Astrocyte of the cerebellum (primary cell): ENCODE data around the gene NMU.
"Not testable (repeated sequence)": the region's sequence is repeated elsewhere in the genome, so short reads cannot be mapped to it uniquely, and the experiment has no call there.

ENCODE experiments used
- DNase-seq: peaks from one replicate; pipeline ENCODE4 v3.0.0-alpha.2; 2011; ENCODE audit warnings: low read depth
- H3K4me3 ChIP-seq: 2 replicates; pipeline ENCODE4 v1.5.1; 2011; ENCODE audit warnings: mild to moderate bottlenecking, low read depth, low read length, moderate library complexity
- CTCF ChIP-seq: IDR thresholded peaks from 2 replicates; pipeline ENCODE4 v1.5.1; 2012; ENCODE audit warnings: low read length, low read depth, moderate library complexity, mild to moderate bottlenecking; ENCODE audit errors: missing control alignments
- in situ Hi-C: cut with HindIII; loops from 2 replicates; pipeline ENCODE4 v1.10.0; 2017; ENCODE audit warnings: low sequenced_read_pairs

NMU gene

DNA sequence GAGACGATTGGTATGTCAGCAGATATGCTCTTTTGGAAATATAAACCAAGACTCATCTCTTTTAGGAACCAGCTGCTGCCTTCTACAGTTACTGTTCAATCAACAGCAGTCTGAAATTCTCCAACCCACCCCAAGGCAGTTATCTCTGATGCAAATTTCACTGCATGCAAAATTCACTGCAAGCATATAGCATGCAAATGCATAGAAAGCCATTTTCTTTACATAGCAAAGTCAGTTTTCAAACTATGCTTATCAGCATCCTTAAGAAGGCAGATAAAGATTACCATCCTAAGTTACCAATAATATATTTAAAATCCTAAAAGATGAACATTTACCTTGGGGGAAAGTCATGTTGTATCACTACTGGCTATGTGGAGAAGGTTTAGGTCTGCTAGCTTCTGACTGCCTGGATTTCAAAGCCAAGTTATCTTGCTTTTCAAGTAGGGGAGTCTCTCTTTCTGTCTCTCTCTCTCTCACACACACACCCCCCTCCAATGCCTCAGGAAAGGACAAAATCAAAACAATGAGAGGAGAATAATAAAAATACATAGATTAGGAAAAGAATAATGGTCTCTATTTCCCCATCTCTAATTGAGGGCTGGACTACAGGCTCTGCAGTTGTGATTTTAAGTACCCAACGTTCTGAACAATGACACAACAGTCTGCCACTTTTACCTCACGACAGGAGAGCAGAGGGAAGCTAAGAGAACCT is 1.5 kb downstream of the NMU start:
- in situ Hi-C loops, result no loop called here

GRCh38 chr4:55633903-55634302 is 2.2 kb downstream of the NMU start:
- no peak for TF ChIP-seq CTCF
- no peak overlapping the region for H3K4me3 ChIP-seq
- no peak for DNase-seq
- in situ Hi-C loops, result no loop called here

More for the DNA sequence above, 1.5 kb downstream of the NMU start:
- no peak for DNase-seq
- no peak overlapping the region for H3K4me3 ChIP-seq
- TF ChIP-seq CTCF, result no peak

DNA sequence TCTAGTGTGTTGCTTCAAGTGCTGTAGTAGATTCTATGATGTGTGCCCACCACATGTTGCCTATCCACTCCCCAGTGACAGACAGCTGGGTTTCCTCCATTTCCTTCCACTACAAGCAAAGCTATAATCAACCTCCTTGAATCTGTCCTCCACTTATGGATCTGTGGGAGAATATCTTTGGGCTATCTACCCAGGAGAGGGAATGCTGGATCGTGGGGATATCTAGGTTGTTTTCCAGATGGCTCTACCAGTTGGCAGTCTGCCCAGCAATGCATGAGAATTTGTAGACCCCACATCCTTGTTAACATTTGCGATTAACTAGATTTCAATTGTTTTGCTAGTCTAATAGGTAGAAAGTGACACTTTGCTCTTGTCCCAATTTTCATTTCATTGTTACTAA is 10.3 kb downstream of the NMU start:
- in situ Hi-C loops, result no loop called here
- no peak for TF ChIP-seq CTCF
- H3K4me3 ChIP-seq, result no peak overlapping the region
- DNase-seq, result no peak

GRCh38 chr4:55624063-55624462 is 12.0 kb downstream of the NMU start:
- H3K4me3 ChIP-seq, in situ Hi-C loops, DNase-seq: not testable (repeated sequence)

DNA sequence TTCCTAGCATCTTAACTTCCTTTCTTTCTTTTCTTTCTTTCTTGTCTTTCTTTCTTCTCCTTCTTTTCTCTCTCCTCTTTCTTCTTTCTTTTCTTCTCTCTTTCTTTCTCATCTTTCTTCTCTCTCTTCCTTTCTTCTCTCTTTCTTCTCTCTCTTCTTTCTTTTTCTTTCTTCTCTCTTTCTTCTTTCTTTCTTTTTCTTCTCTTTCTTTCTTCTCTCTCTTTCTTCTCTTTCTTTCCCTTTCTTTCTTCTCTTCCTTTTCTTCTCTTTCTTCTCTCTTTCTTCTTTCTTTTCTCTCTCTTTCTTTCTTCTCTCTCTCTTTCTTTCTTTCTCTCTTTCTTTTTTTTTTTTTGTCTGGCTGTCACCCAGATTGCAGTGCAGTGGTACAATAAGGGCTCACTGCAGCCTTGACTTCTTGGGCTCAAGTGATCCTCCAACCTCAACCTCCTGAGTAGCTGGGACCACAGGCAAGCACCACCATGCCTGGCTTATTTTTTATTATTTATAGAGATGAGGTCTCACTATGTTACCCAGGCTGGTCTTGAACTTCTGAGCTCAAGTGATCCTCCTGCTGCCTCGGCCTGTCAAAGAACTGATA is 17.5 kb downstream of the NMU start:
- DNase-seq, result no peak
- in situ Hi-C loops, result no loop called here
- H3K4me3 ChIP-seq, result no peak overlapping the region
- TF ChIP-seq CTCF, result no peak

GRCh38 chr4:55617587-55618197 is 18.4 kb downstream of the NMU start:
- H3K4me3 ChIP-seq, result no peak overlapping the region
- in situ Hi-C loops, result no loop called here
- no peak for DNase-seq
- TF ChIP-seq CTCF, result no peak

DNA sequence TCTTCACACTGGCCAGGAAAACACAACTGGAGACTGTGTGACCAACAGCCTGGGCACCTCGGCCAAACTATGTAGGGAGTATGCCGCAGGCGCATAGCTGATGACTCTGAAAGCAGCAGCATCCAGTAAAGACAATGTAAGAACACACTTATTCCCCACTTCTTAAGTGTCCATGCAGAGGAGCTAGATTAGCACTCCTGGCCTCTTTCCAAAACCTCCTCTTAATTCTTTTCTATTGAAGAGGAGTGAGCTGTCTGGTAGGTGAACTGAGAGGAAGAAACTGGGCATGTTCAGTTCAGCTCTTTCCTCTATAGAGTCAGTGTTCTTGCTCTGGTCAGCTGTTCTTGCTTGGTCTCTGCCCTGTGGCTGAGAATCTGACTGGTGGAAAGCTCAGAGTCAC is 21.1 kb downstream of the NMU start:
- H3K4me3 ChIP-seq, result no peak overlapping the region
- in situ Hi-C loops, result no loop called here
- no peak for DNase-seq
- no peak for TF ChIP-seq CTCF
